Measurements from ENCODE around the gene SLCO2B1. TPM values are rescaled to one million over a fixed set of nuclear protein-coding genes. Genes with fewer than 3 reads are reported as not detected.

The SLCO2B1 gene
- total and polyA plus RNA-seq, 3 donors from 2014 or later, result 18.2 to 46.2 (median 33.2) TPM

DNA sequence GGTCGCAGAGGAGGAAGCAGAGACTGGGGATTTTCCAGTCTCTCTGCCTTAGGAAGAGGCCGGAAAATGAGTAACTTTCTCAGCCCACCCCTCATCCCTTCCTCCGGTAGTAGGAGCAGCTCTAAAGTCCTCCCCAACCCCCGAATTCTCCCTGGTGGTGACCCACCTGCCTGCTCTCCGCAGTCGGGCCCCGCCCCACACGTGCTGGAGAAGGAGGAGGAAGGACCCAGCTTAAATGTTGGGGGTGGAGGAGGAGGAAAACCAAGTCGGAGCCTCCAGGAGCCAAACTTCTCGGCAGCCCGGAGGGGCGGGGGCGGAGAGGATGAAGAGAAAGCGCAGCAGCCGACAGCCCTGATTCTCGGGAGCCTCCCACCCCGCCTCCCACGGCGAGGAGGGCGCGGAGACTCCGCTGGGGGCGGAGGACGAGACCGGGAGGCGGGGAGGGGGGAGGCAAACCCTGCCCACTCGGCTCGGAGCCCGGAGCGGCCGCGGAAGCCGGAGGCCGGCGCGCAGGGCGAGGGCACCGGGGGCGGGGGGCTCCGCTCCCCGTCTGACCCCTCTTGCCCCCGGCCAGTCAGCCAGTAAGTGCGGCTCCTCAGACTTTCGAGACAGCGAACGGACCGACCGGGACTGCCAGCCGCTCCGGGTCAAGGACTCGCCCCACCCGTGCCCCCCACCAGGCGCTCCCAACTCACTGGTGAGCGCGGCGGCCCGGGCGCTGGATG, 89.6 kb downstream of the SLCO2B1 start, which contains the start of gene TPBGL:
TPBGL (plus strand) TSS at position 464 of the 725 bp plus-strand sequence. CDS start 276 bp downstream, outside the sequence.
- Histone ChIP-seq H3K9me3 (no peaks in the 10 kb centered on the region), H3K4me3 (peak within 1 kb of the TSS; percentile 57 to 63), H3K4me1 (no peaks in the 10 kb centered on the region), H3K27me3 (no peaks in the 10 kb centered on the region), H3K27ac (peak within 1 kb of the TSS in 1 of 2 donors; percentile 79), H3K36me3 (ENCODE audit: low read depth, missing control alignments) (no peaks in the 10 kb centered on the region)
- intact Hi-C loops (cut with DNase I; ENCODE audit: low total_unique reads), result loop anchor here (5.0 to 10.0 kb wide), 3 partner anchors 98 to 296 kb away; partner anchors contain the start of genes SPCS2 and XRRA1
- DNase-seq, result peak; percentile 62
- whole genome bisulfite sequencing, 2 donors, result 3 to 14% methylated on average over 7 to 47 of the region's 58 CpGs
- TF ChIP-seq, protein P1, sequence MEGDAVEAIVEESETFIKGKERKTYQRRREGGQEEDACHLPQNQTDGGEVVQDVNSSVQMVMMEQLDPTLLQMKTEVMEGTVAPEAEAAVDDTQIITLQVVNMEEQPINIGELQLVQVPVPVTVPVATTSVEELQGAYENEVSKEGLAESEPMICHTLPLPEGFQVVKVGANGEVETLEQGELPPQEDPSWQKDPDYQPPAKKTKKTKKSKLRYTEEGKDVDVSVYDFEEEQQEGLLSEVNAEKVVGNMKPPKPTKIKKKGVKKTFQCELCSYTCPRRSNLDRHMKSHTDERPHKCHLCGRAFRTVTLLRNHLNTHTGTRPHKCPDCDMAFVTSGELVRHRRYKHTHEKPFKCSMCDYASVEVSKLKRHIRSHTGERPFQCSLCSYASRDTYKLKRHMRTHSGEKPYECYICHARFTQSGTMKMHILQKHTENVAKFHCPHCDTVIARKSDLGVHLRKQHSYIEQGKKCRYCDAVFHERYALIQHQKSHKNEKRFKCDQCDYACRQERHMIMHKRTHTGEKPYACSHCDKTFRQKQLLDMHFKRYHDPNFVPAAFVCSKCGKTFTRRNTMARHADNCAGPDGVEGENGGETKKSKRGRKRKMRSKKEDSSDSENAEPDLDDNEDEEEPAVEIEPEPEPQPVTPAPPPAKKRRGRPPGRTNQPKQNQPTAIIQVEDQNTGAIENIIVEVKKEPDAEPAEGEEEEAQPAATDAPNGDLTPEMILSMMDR (IDR thresholded peaks at IDR 0.05), result no peak
- no peak for TF ChIP-seq POLR2A (IDR thresholded peaks at IDR 0.05)

DNA sequence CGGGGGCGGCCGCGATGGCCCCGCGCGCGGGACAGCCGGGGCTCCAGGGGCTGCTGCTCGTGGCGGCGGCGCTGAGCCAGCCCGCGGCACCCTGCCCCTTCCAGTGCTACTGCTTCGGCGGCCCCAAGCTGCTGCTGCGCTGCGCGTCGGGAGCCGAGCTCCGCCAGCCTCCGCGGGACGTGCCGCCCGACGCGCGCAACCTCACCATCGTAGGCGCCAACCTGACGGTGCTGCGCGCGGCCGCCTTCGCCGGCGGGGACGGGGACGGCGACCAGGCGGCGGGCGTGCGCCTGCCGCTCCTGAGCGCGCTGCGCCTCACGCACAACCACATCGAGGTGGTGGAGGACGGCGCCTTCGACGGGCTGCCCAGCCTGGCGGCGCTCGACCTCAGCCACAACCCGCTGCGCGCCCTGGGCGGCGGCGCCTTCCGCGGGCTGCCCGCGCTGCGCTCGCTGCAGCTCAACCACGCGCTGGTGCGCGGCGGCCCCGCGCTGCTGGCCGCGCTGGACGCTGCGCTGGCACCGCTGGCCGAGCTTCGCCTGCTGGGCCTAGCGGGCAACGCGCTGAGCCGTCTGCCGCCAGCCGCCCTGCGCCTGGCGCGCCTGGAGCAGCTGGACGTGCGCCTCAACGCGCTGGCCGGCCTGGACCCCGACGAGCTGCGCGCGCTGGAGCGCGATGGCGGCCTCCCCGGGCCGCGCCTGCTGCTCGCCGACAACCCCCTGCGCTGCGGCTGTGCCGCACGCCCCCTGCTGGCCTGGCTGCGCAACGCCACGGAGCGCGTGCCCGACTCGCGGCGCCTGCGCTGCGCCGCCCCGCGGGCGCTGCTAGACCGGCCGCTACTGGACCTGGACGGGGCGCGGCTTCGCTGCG, 90.4 kb downstream of the SLCO2B1 start:
- no peaks in the 10 kb centered on the region for H3K36me3 ChIP-seq (ENCODE audit: low read depth, missing control alignments)
- H3K4me3 ChIP-seq, result peak overlapping the region; percentile 57 to 63
- peak; percentile 86 for DNase-seq
- no peaks in the 10 kb centered on the region for H3K27me3 ChIP-seq
- no peaks in the 10 kb centered on the region for H3K4me1 ChIP-seq
- H3K9me3 ChIP-seq, result no peaks in the 10 kb centered on the region
- H3K27ac ChIP-seq, result peak overlapping the region in 1 of 2 donors; percentile 79
- no peak for TF ChIP-seq POLR2A (IDR thresholded peaks at IDR 0.05)
- TF ChIP-seq, protein P1 (IDR thresholded peaks at IDR 0.05), result peak; percentile 85 to 99 (median 99)
- 0% methylated on average over 59 of the region's 140 CpGs; no CpG with 5 or more reads in 1 of the 2 donors for WGBS, 2 donors
- intact Hi-C loops (cut with DNase I; ENCODE audit: low total_unique reads), result loop anchor here (5.0 to 10.0 kb wide), 3 partner anchors 99 to 296 kb away; partner anchors contain the start of genes SPCS2 and XRRA1

DNA sequence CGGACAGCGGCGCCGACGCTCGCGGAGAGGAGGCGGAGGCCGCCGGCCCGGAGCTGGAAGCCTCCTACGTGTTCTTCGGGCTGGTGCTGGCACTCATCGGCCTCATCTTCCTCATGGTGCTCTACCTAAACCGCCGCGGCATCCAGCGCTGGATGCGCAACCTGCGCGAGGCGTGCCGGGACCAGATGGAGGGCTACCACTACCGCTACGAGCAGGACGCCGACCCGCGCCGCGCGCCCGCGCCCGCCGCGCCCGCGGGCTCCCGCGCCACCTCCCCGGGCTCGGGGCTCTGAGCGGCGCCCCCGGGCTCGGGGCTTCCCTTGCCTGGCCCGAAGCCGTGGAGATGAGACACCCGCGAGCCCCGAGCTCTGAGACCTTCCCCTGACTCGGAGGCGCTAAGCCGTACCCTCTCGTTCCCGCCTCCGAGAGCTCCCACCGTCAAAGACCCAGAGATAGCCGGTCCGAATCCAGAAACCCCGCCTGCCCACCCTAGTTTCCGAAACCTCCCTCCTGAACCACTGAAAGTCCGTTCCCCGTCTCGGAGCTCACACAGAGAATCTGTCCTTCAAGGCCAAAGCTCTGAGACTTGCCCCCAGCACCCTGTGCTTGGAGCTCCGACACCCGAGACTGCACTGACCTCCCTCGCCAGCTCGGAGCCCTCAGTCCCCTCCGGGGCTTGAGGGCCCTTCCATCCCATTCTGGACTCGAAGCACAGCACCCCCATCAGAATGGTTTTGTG, 91.2 kb downstream of the SLCO2B1 start:
- H3K9me3 ChIP-seq, result no peaks in the 10 kb centered on the region
- H3K4me1 ChIP-seq, result no peaks in the 10 kb centered on the region
- no peak for TF ChIP-seq POLR2A (IDR thresholded peaks at IDR 0.05)
- TF ChIP-seq, protein P1 (IDR thresholded peaks at IDR 0.05), result no peak
- WGBS, 2 donors, result 5 to 11% methylated on average over 12 to 47 of the region's 72 CpGs
- no peaks in the 10 kb centered on the region for H3K36me3 ChIP-seq (ENCODE audit: low read depth, missing control alignments)
- peak overlapping the region; percentile 47 to 57 for H3K4me3 ChIP-seq
- DNase-seq, result no peak
- no peaks in the 10 kb centered on the region for H3K27me3 ChIP-seq
- intact Hi-C loops (cut with DNase I; ENCODE audit: low total_unique reads), result loop anchor here (5.0 to 10.0 kb wide), 3 partner anchors 100 to 297 kb away; partner anchors contain the start of genes SPCS2 and XRRA1
- peak overlapping the region in 1 of 2 donors; percentile 79 for H3K27ac ChIP-seq

Measured in testis (tissue), 3 donors.